Uterus (tissue), 4 donors: ENCODE data around the gene CACNG3. TPM values are rescaled to one million over a fixed set of nuclear protein-coding genes. Genes with fewer than 3 reads are reported as not detected.

Experiments used
- DNase-seq, 2 donors: peaks; one replicate each; pipeline ENCODE4 v3.0.0-alpha.2; 2019 to 2020
- H3K27ac ChIP-seq, 2 donors: fragments of 200-600 bp; sonication (generic); 1 replicate in 1 of 2; 2 replicates in 1 of 2; pipeline ENCODE4 v1.5.1; 2016 to 2018
- H3K27me3 ChIP-seq, 2 donors: fragments of 200-600 bp; sonication (generic); one replicate each; pipeline ENCODE4 v1.5.1; 2018 to 2019; ENCODE audit warnings: control low read depth in 1 of 2
- H3K36me3 ChIP-seq, 2 donors: fragments of 200-600 bp; sonication (generic); one replicate each; pipeline ENCODE4 v1.5.1; 2019; ENCODE audit warnings: control low read depth in 1 of 2
- H3K4me1 ChIP-seq, 2 donors: fragments of 200-600 bp; sonication (generic); one replicate each; pipeline ENCODE4 v1.5.1; 2018 to 2019; ENCODE audit warnings: control low read depth in 1 of 2
- H3K4me3 ChIP-seq, 2 donors: fragments of 200-600 bp; sonication (generic); 1 replicate in 1 of 2; 2 replicates in 1 of 2; pipeline ENCODE4 v1.5.1; 2018 to 2019; ENCODE audit warnings: mild to moderate bottlenecking in 1 of 2
- H3K9me3 ChIP-seq, 2 donors: fragments of 200-600 bp; sonication (generic); one replicate each; pipeline ENCODE4 v1.5.1; 2019; ENCODE audit warnings: control low read depth in 1 of 2
- POLR2A ChIP-seq, 2 donors: fragments of 450-650 bp; IDR thresholded peaks; one replicate each; pipeline ENCODE4 v1.6.1; 2016; ENCODE audit warnings: antibody characterized with exemption in 2 of 2, mild to moderate bottlenecking in 1 of 2, moderate library complexity in 1 of 2
- intact Hi-C: fragments of 100-400 bp; cut with DNase I; formaldehyde crosslinking; loops from one replicate; pipeline ENCODE4 v1.15.1; 2023; ENCODE audit warnings: low total_unique reads
- total RNA-seq, 4 donors: library from RNA; depleted of rRNA in 3 of 4; stranded (reverse); fragments of >200 nt in 3 of 4; gene quantifications; one replicate each; pipeline versions ENCODE4 v1.1.0 to v1.2.4, GENCODE V29; 2014 to 2023
- TF ChIP-seq, protein P1 (sequence below), 4 experiments: fragments of 200-600 bp in 2 of 4; fragments of 450-650 bp in 2 of 4; sonication (generic) in 2 of 4; IDR thresholded peaks; one replicate each; pipeline ENCODE4 v1.5.1; 2016 to 2019; ENCODE audit warnings: antibody characterized with exemption in 4 of 4, mild to moderate bottlenecking in 2 of 4, moderate library complexity in 1 of 4
- donor health status: DM: yes; HTN: yes; CAD: no.

CACNG3 gene
- total RNA-seq, 4 donors from 2014 or later: not detected

- no peaks in the 10 kb centered on the region for H3K36me3 ChIP-seq
- intact Hi-C loops: no loop called here
Measured at GRCh38 chr16:24262816-24263215, 6.7 kb downstream of the CACNG3 start.

DNA sequence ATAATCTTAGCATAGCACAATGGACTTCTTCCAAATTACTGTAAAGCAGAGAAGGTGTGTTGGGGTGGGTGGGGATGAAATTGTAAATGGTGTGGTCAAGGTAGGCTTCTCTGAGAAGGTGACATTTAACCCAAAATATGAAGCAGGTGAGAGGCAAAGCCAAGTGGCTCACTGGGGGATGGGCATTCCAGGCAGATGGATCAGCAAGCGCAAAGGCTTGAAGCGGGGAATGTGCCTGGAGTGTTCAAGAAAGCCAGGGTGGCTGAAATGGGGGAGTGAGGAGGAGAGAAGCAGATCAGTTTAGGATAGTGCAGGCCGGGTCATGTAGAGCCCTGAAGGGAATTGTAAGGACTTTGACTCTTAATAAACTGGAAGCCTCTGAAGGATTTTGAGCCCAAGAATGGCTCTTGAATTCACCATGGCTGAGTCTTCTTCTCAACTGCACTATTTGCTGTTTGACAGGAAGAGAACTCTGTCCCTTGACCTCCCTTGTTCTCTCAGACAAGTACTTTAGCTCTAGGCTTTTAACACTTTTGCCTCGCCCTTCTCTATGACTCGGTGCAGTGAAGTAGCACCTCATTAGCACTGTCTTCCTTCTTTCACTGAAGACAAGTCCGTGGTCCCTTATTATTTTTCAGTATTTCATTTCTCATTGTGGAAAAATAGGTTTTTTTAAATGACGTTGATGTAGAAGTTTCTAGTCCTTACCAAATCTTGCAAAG, 14.7 kb downstream of the CACNG3 start:
- Histone ChIP-seq H3K9me3 (no peaks in the 10 kb centered on the region), H3K27ac (no peak overlapping the region), H3K36me3 (no peaks in the 10 kb centered on the region), H3K4me1 (no peaks in the 10 kb centered on the region), H3K4me3 (no peak overlapping the region), H3K27me3 (no peaks in the 10 kb centered on the region)
- no peak for TF ChIP-seq POLR2A (IDR thresholded peaks at IDR 0.05)
- TF ChIP-seq, protein P1, sequence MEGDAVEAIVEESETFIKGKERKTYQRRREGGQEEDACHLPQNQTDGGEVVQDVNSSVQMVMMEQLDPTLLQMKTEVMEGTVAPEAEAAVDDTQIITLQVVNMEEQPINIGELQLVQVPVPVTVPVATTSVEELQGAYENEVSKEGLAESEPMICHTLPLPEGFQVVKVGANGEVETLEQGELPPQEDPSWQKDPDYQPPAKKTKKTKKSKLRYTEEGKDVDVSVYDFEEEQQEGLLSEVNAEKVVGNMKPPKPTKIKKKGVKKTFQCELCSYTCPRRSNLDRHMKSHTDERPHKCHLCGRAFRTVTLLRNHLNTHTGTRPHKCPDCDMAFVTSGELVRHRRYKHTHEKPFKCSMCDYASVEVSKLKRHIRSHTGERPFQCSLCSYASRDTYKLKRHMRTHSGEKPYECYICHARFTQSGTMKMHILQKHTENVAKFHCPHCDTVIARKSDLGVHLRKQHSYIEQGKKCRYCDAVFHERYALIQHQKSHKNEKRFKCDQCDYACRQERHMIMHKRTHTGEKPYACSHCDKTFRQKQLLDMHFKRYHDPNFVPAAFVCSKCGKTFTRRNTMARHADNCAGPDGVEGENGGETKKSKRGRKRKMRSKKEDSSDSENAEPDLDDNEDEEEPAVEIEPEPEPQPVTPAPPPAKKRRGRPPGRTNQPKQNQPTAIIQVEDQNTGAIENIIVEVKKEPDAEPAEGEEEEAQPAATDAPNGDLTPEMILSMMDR (IDR thresholded peaks at IDR 0.05): no peak
- DNase-seq: no peak
- intact Hi-C loops: no loop called here

More at GRCh38 chr16:24262816-24263215, 6.7 kb downstream of the CACNG3 start:
- H3K27ac ChIP-seq: no peak overlapping the region
- H3K4me1 ChIP-seq: no peaks in the 10 kb centered on the region
- DNase-seq: no peak
- no peak overlapping the region for H3K4me3 ChIP-seq
- no peak for TF ChIP-seq POLR2A (IDR thresholded peaks at IDR 0.05)
- TF ChIP-seq, protein P1 (IDR thresholded peaks at IDR 0.05): no peak
- no peaks in the 10 kb centered on the region for H3K27me3 ChIP-seq
- H3K9me3 ChIP-seq: no peaks in the 10 kb centered on the region

DNA sequence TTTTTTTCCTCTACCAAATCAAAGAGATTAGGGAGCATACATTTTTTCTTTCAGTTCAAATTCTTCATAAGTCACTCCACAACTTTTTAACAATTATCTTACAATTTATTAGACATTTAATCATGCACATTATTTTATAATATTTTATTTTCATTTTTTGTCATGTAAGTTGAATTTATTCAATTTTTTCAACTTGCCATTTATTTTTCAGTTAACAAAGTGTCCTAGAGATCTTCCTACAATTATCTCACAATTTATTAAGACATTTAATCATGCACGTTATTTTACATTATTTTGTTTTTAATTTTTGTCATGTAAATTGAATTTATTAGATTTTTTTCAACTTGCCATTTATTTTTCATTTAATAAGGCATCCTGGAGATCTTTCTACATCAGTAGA, 16.2 kb downstream of the CACNG3 start:
- Histone ChIP-seq H3K9me3 (no peaks in the 10 kb centered on the region), H3K27me3 (no peaks in the 10 kb centered on the region), H3K4me3 (no peak overlapping the region), H3K4me1 (no peaks in the 10 kb centered on the region), H3K27ac (no peak overlapping the region), H3K36me3 (no peaks in the 10 kb centered on the region)
- TF ChIP-seq POLR2A (IDR thresholded peaks at IDR 0.05): no peak
- TF ChIP-seq, protein P1 (IDR thresholded peaks at IDR 0.05): no peak
- no peak for DNase-seq
- intact Hi-C loops: no loop called here

- no peaks in the 10 kb centered on the region for H3K4me1 ChIP-seq
- no peaks in the 10 kb centered on the region for H3K36me3 ChIP-seq
- no peak for DNase-seq
- no peak overlapping the region for H3K27ac ChIP-seq
- H3K4me3 ChIP-seq: no peak overlapping the region
- intact Hi-C loops: no loop called here
- TF ChIP-seq POLR2A (IDR thresholded peaks at IDR 0.05): no peak
- TF ChIP-seq, protein P1 (IDR thresholded peaks at IDR 0.05): no peak
- no peaks in the 10 kb centered on the region for H3K9me3 ChIP-seq
- no peaks in the 10 kb centered on the region for H3K27me3 ChIP-seq
Measured at GRCh38 chr16:24273508-24274182, 17.5 kb downstream of the CACNG3 start.

- H3K27ac ChIP-seq: no peak overlapping the region
- DNase-seq: no peak
- H3K4me1 ChIP-seq: no peaks in the 10 kb centered on the region
- no peaks in the 10 kb centered on the region for H3K36me3 ChIP-seq
- intact Hi-C loops: no loop called here
- H3K9me3 ChIP-seq: no peaks in the 10 kb centered on the region
- H3K27me3 ChIP-seq: no peaks in the 10 kb centered on the region
- H3K4me3 ChIP-seq: no peak overlapping the region
- TF ChIP-seq, protein P1 (IDR thresholded peaks at IDR 0.05): no peak
- no peak for TF ChIP-seq POLR2A (IDR thresholded peaks at IDR 0.05)
Measured at GRCh38 chr16:24275413-24275812, 19.3 kb downstream of the CACNG3 start.
